ENCODE measurements around the gene PPIP5K1. TPM values are rescaled to one million over a fixed set of nuclear protein-coding genes. Genes with fewer than 3 reads are reported as not detected.
A peak's percentile ranks its signal among the peaks of the same experiment; 100 is the strongest.

PPIP5K1 gene
- total RNA-seq, 6 experiments from 2014 or later = 11.6 to 23.2 (median 16.5) TPM

- no peaks in the 10 kb centered on the region for H3K9me3 ChIP-seq
- 69% methylated on average over 2 of the region's 2 CpGs for WGBS (ENCODE audit: insufficient coverage, low coverage, low lambda C conversion rate, missing lambda C conversion rate)
- intact Hi-C loops (cut with DNase I) = no loop called here
- H3K36me3 ChIP-seq = no peaks in the 10 kb centered on the region
- no peak overlapping the region for H3K4me3 ChIP-seq
- no peaks in the 10 kb centered on the region for H3K4me1 ChIP-seq
- H3K27me3 ChIP-seq = no peaks in the 10 kb centered on the region
- ATAC-seq (no peak), DNase-seq (no peak)
- TF ChIP-seq CTCF (IDR thresholded peaks at IDR 0.05) (no peak), POLR2A (IDR thresholded peaks at IDR 0.05) (no peak)
- H3K27ac ChIP-seq = no peak overlapping the region
These were observed 69.9 kb downstream of the PPIP5K1 start for GRCh38 chr15:43520138-43520537.

GRCh38 chr15:43519196-43519595 is 70.8 kb downstream of the PPIP5K1 start:
- no peak overlapping the region for H3K27ac ChIP-seq
- intact Hi-C loops (cut with DNase I) = no loop called here
- no peak for ATAC-seq

GRCh38 chr15:43518197-43518761 is 71.7 kb downstream of the PPIP5K1 start:
- no peaks in the 10 kb centered on the region for H3K9me3 ChIP-seq
- TF ChIP-seq POLR2A (IDR thresholded peaks at IDR 0.05) = no peak
- TF ChIP-seq CTCF (IDR thresholded peaks at IDR 0.05) = no peak
- 16% methylated on average over 18 of the region's 18 CpGs for WGBS (ENCODE audit: insufficient coverage, low coverage, low lambda C conversion rate, missing lambda C conversion rate)
- intact Hi-C loops (cut with DNase I) = no loop called here
- peak in 1 of 4 donors; percentile 12 for ATAC-seq
- H3K4me3 ChIP-seq = no peak overlapping the region
- no peaks in the 10 kb centered on the region for H3K27me3 ChIP-seq
- no peak for DNase-seq
- H3K27ac ChIP-seq = no peak overlapping the region
- H3K36me3 ChIP-seq = no peaks in the 10 kb centered on the region
- H3K4me1 ChIP-seq = no peaks in the 10 kb centered on the region

More at GRCh38 chr15:43519196-43519595, 70.8 kb downstream of the PPIP5K1 start:
- no peak overlapping the region for H3K4me3 ChIP-seq
- TF ChIP-seq CTCF (IDR thresholded peaks at IDR 0.05) (no peak), POLR2A (IDR thresholded peaks at IDR 0.05) (no peak)
- no peaks in the 10 kb centered on the region for H3K9me3 ChIP-seq
- DNase-seq = no peak
- WGBS (ENCODE audit: insufficient coverage, low coverage, low lambda C conversion rate, missing lambda C conversion rate) = 36% methylated on average over 2 of the region's 2 CpGs
- H3K27me3 ChIP-seq = no peaks in the 10 kb centered on the region
- no peaks in the 10 kb centered on the region for H3K36me3 ChIP-seq
- no peaks in the 10 kb centered on the region for H3K4me1 ChIP-seq

- H3K4me1 ChIP-seq = no peaks in the 10 kb centered on the region
- intact Hi-C loops (cut with DNase I) = no loop called here
- TF ChIP-seq POLR2A (IDR thresholded peaks at IDR 0.05) (no peak), CTCF (IDR thresholded peaks at IDR 0.05) (no peak)
- no peak within 1 kb of the TSS for H3K27ac ChIP-seq
- no peak for DNase-seq
- H3K36me3 ChIP-seq = no peaks in the 10 kb centered on the region
- H3K4me3 ChIP-seq = no peak within 1 kb of the TSS
- no peaks in the 10 kb centered on the region for H3K27me3 ChIP-seq
- ATAC-seq = peak in 2 of 4 donors; percentile 9 to 28
- 21% methylated on average over 8 of the region's 15 CpGs for WGBS (ENCODE audit: insufficient coverage, low coverage, low lambda C conversion rate, missing lambda C conversion rate)
- no peaks in the 10 kb centered on the region for H3K9me3 ChIP-seq
These were observed 72.4 kb downstream of the PPIP5K1 start, which contains the start of gene MAP1A for GRCh38 chr15:43517354-43518196. Gene MAP1A (plus strand): TSS chr15:43517608. CDS start chr15:43521474, 3,866 bp downstream.
